WERI-Rb-1 (cell line): ENCODE results near the gene CTNNA3.
"Not testable (repeated sequence)": the region's sequence is repeated elsewhere in the genome, so short reads cannot be mapped to it uniquely, and the experiment has no call there.

Experiments
- DNase-seq: peaks from one replicate; pipeline ENCODE4 v3.0.0-alpha.2; 2020
- H3K27ac ChIP-seq: fragments of 250-450 bp; sonication (Bioruptor Pico); 2 replicates; pipeline ENCODE4 v1.5.1; 2020; ENCODE audit warnings: mild to moderate bottlenecking, moderate library complexity
- H3K27me3 ChIP-seq: fragments of 250-450 bp; sonication (Bioruptor Pico); 2 replicates; pipeline ENCODE4 v1.5.1; 2021; ENCODE audit warnings: mild to moderate bottlenecking, low read depth, moderate library complexity; ENCODE audit not compliant: insufficient read depth, severe bottlenecking
- H3K36me3 ChIP-seq: fragments of 250-450 bp; sonication (Bioruptor Pico); 2 replicates; pipeline ENCODE4 v1.5.1; 2020; ENCODE audit warnings: mild to moderate bottlenecking, moderate library complexity
- H3K4me3 ChIP-seq: 2 replicates; pipeline ENCODE4 v1.5.1; 2011; ENCODE audit warnings: low read depth, mild to moderate bottlenecking, control low read depth, low read length
- H3K9me3 ChIP-seq: fragments of 250-450 bp; sonication (Bioruptor Pico); 2 replicates; pipeline ENCODE4 v1.5.1; 2021; ENCODE audit warnings: mild to moderate bottlenecking, moderate library complexity; ENCODE audit not compliant: severe bottlenecking
- CTCF ChIP-seq: IDR thresholded peaks from 2 replicates; pipeline ENCODE4 v1.5.1; 2011; ENCODE audit warnings: low read depth, mild to moderate bottlenecking, control low read depth, inconsistent platforms, low read length

Gene CTNNA3

GRCh38 chr10:67571503-67571902 lies 124.5 kb downstream of the CTNNA3 start:
- no peak overlapping the region for H3K4me3 ChIP-seq
- DNase-seq: no peak
- no peak overlapping the region for H3K27ac ChIP-seq
- peaks cover 2% of the 10 kb centered on the region for H3K27me3 ChIP-seq
- no peaks in the 10 kb centered on the region for H3K9me3 ChIP-seq
- H3K36me3 ChIP-seq: no peaks in the 10 kb centered on the region
- no peak for TF ChIP-seq CTCF

- not testable (repeated sequence) for DNase-seq, H3K36me3 ChIP-seq, H3K4me3 ChIP-seq, H3K9me3 ChIP-seq, H3K27ac ChIP-seq, H3K27me3 ChIP-seq
Observed at GRCh38 chr10:67558311-67558710, 137.7 kb downstream of the CTNNA3 start.

- no peak for TF ChIP-seq CTCF
- no peaks in the 10 kb centered on the region for H3K27me3 ChIP-seq
- no peak overlapping the region for H3K27ac ChIP-seq
- peaks cover 1% of the 10 kb centered on the region for H3K9me3 ChIP-seq
- H3K36me3 ChIP-seq: no peaks in the 10 kb centered on the region
- no peak overlapping the region for H3K4me3 ChIP-seq
- DNase-seq: no peak
Observed at GRCh38 chr10:67553254-67553653, 142.7 kb downstream of the CTNNA3 start.

GRCh38 chr10:67550838-67551402 lies 145.1 kb downstream of the CTNNA3 start:
- no peak for TF ChIP-seq CTCF

GRCh38 chr10:67550046-67550445 lies 145.9 kb downstream of the CTNNA3 start:
- DNase-seq: no peak
- Histone ChIP-seq H3K36me3 (no peaks in the 10 kb centered on the region), H3K27me3 (no peaks in the 10 kb centered on the region), H3K4me3 (no peak overlapping the region), H3K27ac (no peak overlapping the region), H3K9me3 (no peaks in the 10 kb centered on the region)
- TF ChIP-seq CTCF: no peak

More at GRCh38 chr10:67550838-67551402, 145.1 kb downstream of the CTNNA3 start:
- H3K4me3 ChIP-seq: no peak overlapping the region
- H3K9me3 ChIP-seq: no peaks in the 10 kb centered on the region
- DNase-seq: no peak
- no peaks in the 10 kb centered on the region for H3K36me3 ChIP-seq
- no peaks in the 10 kb centered on the region for H3K27me3 ChIP-seq
- H3K27ac ChIP-seq: no peak overlapping the region

- no peak for TF ChIP-seq CTCF
- H3K4me3 ChIP-seq: no peak overlapping the region
- no peaks in the 10 kb centered on the region for H3K36me3 ChIP-seq
- DNase-seq: no peak
- no peaks in the 10 kb centered on the region for H3K9me3 ChIP-seq
- H3K27me3 ChIP-seq: no peaks in the 10 kb centered on the region
- no peak overlapping the region for H3K27ac ChIP-seq
Observed at GRCh38 chr10:67549390-67549789, 146.6 kb downstream of the CTNNA3 start.
